IMR-90 (cell line): ENCODE measurements around the gene IGF2. TPM values are rescaled to one million over a fixed set of nuclear protein-coding genes. Genes with fewer than 3 reads are reported as not detected.
A peak's percentile ranks its signal among the peaks of the same experiment; 100 is the strongest.

Source experiments
- ATAC-seq: fragments of 200-7000 bp; cut with Tn5 transposase; 2 replicates; pipeline ENCODE4 v1.9.1; 2020; ENCODE audit warnings: low read depth, mild to moderate bottlenecking, moderate library complexity
- BruUV-seq: library from RNA; stranded (reverse); fragments of 400-500 nt; replicated peaks from 2 replicates; lab custom pipeline; 2021; lab: Mats Ljungman, UMichigan
- CTCF ChIA-PET: fragments of 300-600 bp; formaldehyde crosslinking; extraction: SDS; loops from one replicate; lab custom pipeline; 2021; ENCODE audit warnings: antibody characterized with exemption; lab: Yijun Ruan, JAX
- POLR2A ChIA-PET: fragments of 300-600 bp; sonication (Branson Sonifier 250); formaldehyde crosslinking; loops from one replicate; lab custom pipeline; 2022; ENCODE audit warnings: antibody characterized with exemption; ENCODE audit not compliant: unreplicated experiment; lab: Charles Lee
- DNase-seq: peaks from one replicate; pipeline ENCODE4 v3.0.0; 2013
- H2AFZ ChIP-seq: replicated peaks from 2 replicates; pipeline ENCODE3; 2013; ENCODE audit warnings: low read length, mild to moderate bottlenecking; ENCODE audit not compliant: poor library complexity
- H2AK5ac ChIP-seq: 2 replicates; pipeline ENCODE4 v1.6.1; 2013; ENCODE audit warnings: low read depth, low read length, inconsistent platforms
- H2AK9ac ChIP-seq: replicated peaks from 2 replicates; pipeline ENCODE3; 2013; ENCODE audit warnings: mild to moderate bottlenecking, low read depth, low read length, moderate library complexity; ENCODE audit not compliant: poor library complexity
- H2BK120ac ChIP-seq: 2 replicates; pipeline ENCODE4 v1.6.1; 2013; ENCODE audit warnings: low read depth, low read length, inconsistent platforms
- H2BK15ac ChIP-seq: 3 replicates; pipeline ENCODE4 v1.6.1; 2013; ENCODE audit warnings: low read depth, low read length, inconsistent platforms
- H2BK20ac ChIP-seq: 2 replicates; pipeline ENCODE4 v1.6.1; 2013; ENCODE audit warnings: low read depth, mild to moderate bottlenecking, inconsistent platforms, low read length, moderate library complexity
- H2BK5ac ChIP-seq: 2 replicates; pipeline ENCODE4 v1.6.1; 2013; ENCODE audit warnings: mild to moderate bottlenecking, low read depth, low read length, inconsistent platforms; ENCODE audit not compliant: poor library complexity, severe bottlenecking
- H3K14ac ChIP-seq: replicated peaks from 2 replicates; pipeline ENCODE4 v1.6.1; 2013; ENCODE audit warnings: low read depth, low read length, inconsistent platforms
- H3K18ac ChIP-seq: 2 replicates; pipeline ENCODE4 v1.6.1; 2013; ENCODE audit warnings: low read depth, low read length, control low read depth
- H3K23ac ChIP-seq: 2 replicates; pipeline ENCODE4 v1.6.1; 2013; ENCODE audit warnings: low read depth, low read length, inconsistent platforms
- H3K27ac ChIP-seq: 2 replicates; pipeline ENCODE4 v1.5.1; 2013; ENCODE audit warnings: mild to moderate bottlenecking, control low read depth, low read length; ENCODE audit not compliant: insufficient read depth
- H3K27me3 ChIP-seq: 2 replicates; pipeline ENCODE4 v1.6.1; 2013; ENCODE audit warnings: low read length; ENCODE audit not compliant: control insufficient read depth, insufficient read depth
- H3K36me3 ChIP-seq: 2 replicates; pipeline ENCODE4 v1.6.1; 2013; ENCODE audit warnings: low read length, mixed read lengths; ENCODE audit not compliant: control insufficient read depth, insufficient read depth
- H3K4ac ChIP-seq: 2 replicates; pipeline ENCODE4 v1.6.1; 2013; ENCODE audit warnings: low read depth, low read length, inconsistent platforms
- H3K4me1 ChIP-seq: 2 replicates; pipeline ENCODE4 v1.6.1; 2013; ENCODE audit warnings: low read length, mixed read lengths; ENCODE audit not compliant: control insufficient read depth, insufficient read depth
- H3K4me2 ChIP-seq: 2 replicates; pipeline ENCODE4 v1.6.1; 2013; ENCODE audit warnings: low read depth, mild to moderate bottlenecking, control low read depth, low read length, moderate library complexity
- H3K4me3 ChIP-seq: 2 replicates; pipeline ENCODE4 v1.5.1; 2013; ENCODE audit warnings: low read depth, mild to moderate bottlenecking, control low read depth, low read length, moderate library complexity; ENCODE audit not compliant: insufficient read depth
- H3K56ac ChIP-seq: 2 replicates; pipeline ENCODE4 v1.6.1; 2013; ENCODE audit warnings: low read length, inconsistent platforms; ENCODE audit not compliant: insufficient read depth; ENCODE audit errors: extremely low read depth
- H3K79me1 ChIP-seq, 2 experiments: 2 replicates each; pipeline ENCODE4 v1.6.1; 2013; ENCODE audit warnings: low read length in 2 of 2, inconsistent platforms in 1 of 2, low read depth in 1 of 2
- H3K9ac ChIP-seq: 2 replicates; pipeline ENCODE4 v1.6.1; 2013; ENCODE audit warnings: low read depth, low read length, control low read depth
- H3K9me1 ChIP-seq: 2 replicates; pipeline ENCODE4 v1.6.1; 2013; ENCODE audit warnings: low read length, inconsistent platforms; ENCODE audit not compliant: insufficient read depth
- H3K9me3 ChIP-seq: 2 replicates; pipeline ENCODE4 v1.6.1; 2013; ENCODE audit warnings: low read length; ENCODE audit not compliant: control insufficient read depth, insufficient read depth
- H4K20me1 ChIP-seq: 2 replicates; pipeline ENCODE4 v1.6.1; 2013; ENCODE audit warnings: low read length, inconsistent platforms; ENCODE audit not compliant: insufficient read depth
- H4K5ac ChIP-seq: 2 replicates; pipeline ENCODE4 v1.6.1; 2013; ENCODE audit warnings: mild to moderate bottlenecking, low read depth, low read length, control low read depth
- H4K8ac ChIP-seq, 2 experiments: 2 replicates each; pipeline ENCODE4 v1.6.1; 2013; ENCODE audit warnings: low read depth in 2 of 2, low read length in 2 of 2, control low read depth in 1 of 2, inconsistent platforms in 1 of 2
- H4K91ac ChIP-seq: 2 replicates; pipeline ENCODE4 v1.6.1; 2013; ENCODE audit warnings: low read depth, low read length, inconsistent platforms; ENCODE audit not compliant: insufficient read depth
- BHLHE40 ChIP-seq: fragments of 150-350 bp; IDR thresholded peaks from 2 replicates; pipeline ENCODE4 v1.6.1; 2016; ENCODE audit warnings: mild to moderate bottlenecking, low read depth, low read length
- CEBPB ChIP-seq: IDR thresholded peaks from 2 replicates; pipeline ENCODE4 v1.6.1; 2012; ENCODE audit warnings: low read depth, low read length, improper control_type of control experiment
- RCOR1 ChIP-seq: IDR thresholded peaks from 2 replicates; pipeline ENCODE4 v1.6.1; 2012; ENCODE audit warnings: mild to moderate bottlenecking, low read length, improper control_type of control experiment; ENCODE audit not compliant: insufficient replicate concordance
- WGBS, 2 experiments: methylation state at CpG; one replicate each; pipeline versions ENCODE4 v1.1.5 to v1.1.7; 2013; ENCODE audit warnings: missing lambda C conversion rate in 2 of 2; ENCODE audit not compliant: insufficient read length in 1 of 2; ENCODE audit errors: extremely low coverage in 2 of 2; 5-methylcytosine and 5-hydroxymethylcytosine counted together
- dilution Hi-C: fragments of 300-500 bp; cut with HindIII; formaldehyde crosslinking; loops from one replicate; pipeline ENCODE4 v1.14.3; 2018; ENCODE audit warnings: low sequenced_read_pairs; ENCODE audit not compliant: unreplicated experiment
- in situ Hi-C: fragments of 300-500 bp; cut with MboI; formaldehyde crosslinking; loops from 3 replicates; pipeline ENCODE4 v1.14.3; 2019; ENCODE audit warnings: low sequenced_read_pairs, inconsistent platforms, mixed read lengths
- intact Hi-C: fragments of 100-400 bp; cut with micrococcal nuclease; formaldehyde crosslinking; loops from 2 replicates; pipeline ENCODE4 v1.10.0; 2022
- polyA plus RNA-seq, 3 experiments: library from polyadenylated mRNA; depleted of rRNA; stranded (reverse); fragments of >200 nt; gene quantifications; 2 replicates each; pipeline ENCODE4 v1.2.3, GENCODE V29; 2012; ENCODE audit warnings: low replicate concordance in 1 of 3
- total RNA-seq: library from RNA; depleted of rRNA; stranded (reverse); fragments of >200 nt; gene quantifications from 2 replicates; pipeline ENCODE4 v1.2.3, GENCODE V29; 2012

IGF2 gene
- total and polyA plus RNA-seq, 2 of the 4 experiments (the other 2 are of a cell fraction), result 2.3 to 21.8 TPM

GRCh38 chr11:2096011-2096918, 42.9 kb downstream of the IGF2 start:
- in situ Hi-C loops, result no loop called here

More at GRCh38 chr11:2096011-2096918, 42.9 kb downstream of the IGF2 start:
- peak overlapping the region; percentile 91 for H2AK5ac ChIP-seq
- H3K18ac ChIP-seq, result peak overlapping the region; percentile 92
- peak overlapping the region; percentile 90 for H2AFZ ChIP-seq
- H2BK15ac ChIP-seq, result peak overlapping the region; percentile 81; the same call in 2 of the 3 replicates
- peak overlapping the region; percentile 91 to 93 for H4K8ac ChIP-seq
- intact Hi-C loops, result loop anchor here (1.0 to 5.0 kb wide), 3 partner anchors 16 to 41 kb away; partner anchors contain the start of gene IGF2
- no peak overlapping the region for H3K4me3 ChIP-seq
- H4K91ac ChIP-seq, result peak overlapping the region; percentile 100
- H2BK120ac ChIP-seq, result peak overlapping the region; percentile 99
- CTCF ChIA-PET, result interaction anchor here (0.6 to 0.7 kb wide), 2 partner anchors 56 to 436 kb away, joined by 3 to 7 read pairs; no protein-coding TSS in a partner anchor
- peak overlapping the region; percentile 88 for H3K27ac ChIP-seq
- H3K9ac ChIP-seq, result peak overlapping the region; percentile 40
- H3K27me3 ChIP-seq, result no peaks in the 10 kb centered on the region
- peak overlapping the region; percentile 77 for H3K4me2 ChIP-seq
- H3K36me3 ChIP-seq, result no peaks in the 10 kb centered on the region
- no TSS peak for BruUV-seq
- POLR2A ChIA-PET, result no interaction called here
- DNase-seq (peak; percentile 50), ATAC-seq (peak; percentile 18)
- no peaks in the 10 kb centered on the region for H4K20me1 ChIP-seq
- peaks cover 0 to 13% of the 10 kb centered on the region in 2 experiments; a peak in 2 of 4 replicates for H3K79me1 ChIP-seq
- H3K9me1 ChIP-seq, result peaks cover 17% of the 10 kb centered on the region
- WGBS, 2 experiments, result 94% methylated on average over 6 of the region's 19 CpGs; no CpG with 5 or more reads in 1 of the 2 experiments
- H3K4me1 ChIP-seq, result peaks cover 25% of the 10 kb centered on the region
- peak overlapping the region; percentile 99 for H3K4ac ChIP-seq
- H2BK5ac ChIP-seq, result peak overlapping the region; percentile 94
- peak overlapping the region; percentile 95 for H4K5ac ChIP-seq
- dilution Hi-C loops, result no loop called here
- peak overlapping the region; percentile 77 for H2AK9ac ChIP-seq
- peak overlapping the region; percentile 97 for H3K14ac ChIP-seq
- peak; percentile 64 for TF ChIP-seq CEBPB
- TF ChIP-seq BHLHE40, result peak; percentile 46; the same call in 1 of the 2 replicates
- TF ChIP-seq RCOR1, result no peak
- peak overlapping the region; percentile 67 for H3K56ac ChIP-seq
- H2BK20ac ChIP-seq, result peak overlapping the region; percentile 99
- H3K23ac ChIP-seq, result peak overlapping the region; percentile 95
- peaks cover 3% of the 10 kb centered on the region; the same call in 1 of the 2 replicates for H3K9me3 ChIP-seq
